Trophoblast cell (in vitro differentiated cells and primary cell): ENCODE results near the gene ASMT.
A peak's percentile ranks its signal among the peaks of the same experiment; 100 is the strongest.

Experiments
- DNase-seq, 2 donors: peaks; one replicate each; pipeline ENCODE4 v3.0.0-alpha.2; 2016
- H2AFZ ChIP-seq: 2 replicates; pipeline ENCODE4 v1.6.1; 2013; ENCODE audit warnings: low read length, moderate library complexity, mild to moderate bottlenecking; ENCODE audit not compliant: insufficient read depth, poor library complexity
- H2AK5ac ChIP-seq: 2 replicates; pipeline ENCODE4 v1.6.1; 2013; ENCODE audit warnings: mild to moderate bottlenecking, low read length
- H2BK120ac ChIP-seq: 2 replicates; pipeline ENCODE4 v1.6.1; 2013; ENCODE audit warnings: low read length, mild to moderate bottlenecking, moderate library complexity; ENCODE audit not compliant: insufficient read depth, poor library complexity
- H2BK12ac ChIP-seq: 2 replicates; pipeline ENCODE4 v1.6.1; 2013; ENCODE audit warnings: mild to moderate bottlenecking, low read length, moderate library complexity
- H2BK5ac ChIP-seq: 2 replicates; pipeline ENCODE4 v1.6.1; 2013; ENCODE audit warnings: low read length, low read depth, moderate library complexity, mild to moderate bottlenecking; ENCODE audit not compliant: poor library complexity
- H3K14ac ChIP-seq: 2 replicates; pipeline ENCODE4 v1.6.1; 2013; ENCODE audit warnings: mild to moderate bottlenecking, low read length
- H3K18ac ChIP-seq: 2 replicates; pipeline ENCODE4 v1.6.1; 2013; ENCODE audit warnings: mild to moderate bottlenecking, low read length
- H3K23ac ChIP-seq: 2 replicates; pipeline ENCODE4 v1.6.1; 2013; ENCODE audit warnings: low read length
- H3K27ac ChIP-seq: 2 replicates; pipeline ENCODE4 v1.5.1; 2013; ENCODE audit warnings: low read depth, mild to moderate bottlenecking, inconsistent platforms, low read length, moderate library complexity
- H3K27me3 ChIP-seq: 2 replicates; pipeline ENCODE4 v1.6.1; 2013; ENCODE audit warnings: inconsistent platforms, mild to moderate bottlenecking, low read length, moderate library complexity; ENCODE audit not compliant: insufficient read depth
- H3K36me3 ChIP-seq, 2 experiments: 1 replicate in 1 of 2; 2 replicates in 1 of 2; pipeline ENCODE4 v1.6.1; 2013; ENCODE audit warnings: low read length in 2 of 2, mild to moderate bottlenecking in 2 of 2, moderate library complexity in 1 of 2; ENCODE audit not compliant: insufficient read depth in 2 of 2, control insufficient read depth in 1 of 2
- H3K4ac ChIP-seq: 2 replicates; pipeline ENCODE4 v1.6.1; 2013; ENCODE audit warnings: low read depth, mild to moderate bottlenecking, low read length, moderate library complexity
- H3K4me1 ChIP-seq, 2 experiments: 1 replicate in 1 of 2; 2 replicates in 1 of 2; pipeline ENCODE4 v1.6.1; 2013; ENCODE audit warnings: low read length in 2 of 2, mild to moderate bottlenecking in 2 of 2, moderate library complexity in 1 of 2; ENCODE audit not compliant: insufficient read depth in 2 of 2, control insufficient read depth in 1 of 2
- H3K4me2 ChIP-seq: 2 replicates; pipeline ENCODE4 v1.6.1; 2013; ENCODE audit warnings: inconsistent platforms, mild to moderate bottlenecking, low read length, moderate library complexity
- H3K4me3 ChIP-seq: 2 replicates; pipeline ENCODE4 v1.5.1; 2013; ENCODE audit warnings: mild to moderate bottlenecking, low read depth, low read length, inconsistent platforms
- H3K79me1 ChIP-seq: one replicate; pipeline ENCODE4 v1.6.1; 2013; ENCODE audit warnings: low read length
- H3K79me2 ChIP-seq: 2 replicates; pipeline ENCODE4 v1.6.1; 2013; ENCODE audit warnings: low read length, mild to moderate bottlenecking; ENCODE audit not compliant: control insufficient read depth, insufficient read depth, poor library complexity
- H3K9ac ChIP-seq: 2 replicates; pipeline ENCODE4 v1.6.1; 2013; ENCODE audit warnings: mild to moderate bottlenecking, low read length
- H3K9me3 ChIP-seq: 2 replicates; pipeline ENCODE4 v1.6.1; 2013; ENCODE audit warnings: low read depth, mild to moderate bottlenecking, control low read depth, inconsistent platforms, low read length; ENCODE audit not compliant: insufficient read depth
- H4K12ac ChIP-seq: 2 replicates; pipeline ENCODE4 v1.6.1; 2013; ENCODE audit warnings: low read depth, mild to moderate bottlenecking, low read length, moderate library complexity
- H4K8ac ChIP-seq: 2 replicates; pipeline ENCODE4 v1.6.1; 2013; ENCODE audit warnings: low read depth, mild to moderate bottlenecking, low read length, moderate library complexity
- H4K91ac ChIP-seq: one replicate; pipeline ENCODE4 v1.6.1; 2013; ENCODE audit warnings: low read depth, mild to moderate bottlenecking, low read length, moderate library complexity
- WGBS: extraction: QIAGEN DNeasy Blood & Tissue Kit; methylation state at CpG from one replicate; pipeline ENCODE4 v1.1.7; 2013; ENCODE audit warnings: missing lambda C conversion rate; ENCODE audit not compliant: insufficient read length, insufficient coverage; ENCODE audit errors: extremely low coverage; 5-methylcytosine and 5-hydroxymethylcytosine counted together

ASMT gene

DNA sequence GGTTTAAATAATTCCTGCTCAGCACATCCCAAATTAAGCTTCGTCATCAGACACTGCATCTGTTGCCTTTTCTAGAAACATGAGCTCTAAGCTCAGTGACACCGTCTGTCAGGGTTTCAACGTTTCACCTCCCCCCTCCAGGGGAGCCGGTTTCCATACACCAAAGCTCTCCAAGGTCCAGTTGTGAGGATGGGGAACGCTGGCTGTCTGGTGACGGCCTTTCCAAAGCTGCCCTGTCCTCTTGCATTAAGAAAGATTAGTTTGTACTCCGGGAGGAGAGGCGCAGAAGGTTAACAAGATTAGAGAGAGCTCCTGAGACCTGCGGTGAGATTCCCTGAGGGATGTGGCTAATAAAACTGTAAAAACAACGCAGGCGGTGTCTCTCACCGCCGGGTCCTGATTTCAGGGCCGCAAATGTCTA lies 43.2 kb downstream of the ASMT start:
- no peak overlapping the region for H4K8ac ChIP-seq
- H4K12ac ChIP-seq, result no peak overlapping the region
- no peak overlapping the region for H3K14ac ChIP-seq
- H3K23ac ChIP-seq, result no peak overlapping the region
- H3K4me3 ChIP-seq, result no peak overlapping the region
- no peak overlapping the region for H3K4me2 ChIP-seq
- no peak for DNase-seq
- H3K36me3 ChIP-seq, result no peaks in the 10 kb centered on the region
- H2AK5ac ChIP-seq, result no peak overlapping the region
- H2AFZ ChIP-seq, result no peak overlapping the region
- no peak overlapping the region for H4K91ac ChIP-seq
- no peak overlapping the region for H2BK120ac ChIP-seq
- H2BK5ac ChIP-seq, result no peak overlapping the region
- no peaks in the 10 kb centered on the region for H3K79me2 ChIP-seq
- no peak overlapping the region for H3K9ac ChIP-seq
- WGBS, result no CpG with 5 or more reads among the region's 14 CpGs
- H3K9me3 ChIP-seq, result peaks cover 4% of the 10 kb centered on the region
- H3K4ac ChIP-seq, result no peak overlapping the region
- no peak overlapping the region for H3K18ac ChIP-seq
- H3K4me1 ChIP-seq, result no peaks in the 10 kb centered on the region
- H3K79me1 ChIP-seq, result no peaks in the 10 kb centered on the region
- H3K27me3 ChIP-seq, result no peaks in the 10 kb centered on the region
- H2BK12ac ChIP-seq, result no peak overlapping the region
- no peak overlapping the region for H3K27ac ChIP-seq

GRCh38 chrX:1659664-1660461 lies 45.0 kb downstream of the ASMT start:
- no peak overlapping the region for H4K12ac ChIP-seq
- no peaks in the 10 kb centered on the region for H3K27me3 ChIP-seq
- H3K27ac ChIP-seq, result no peak overlapping the region
- H2BK120ac ChIP-seq, result no peak overlapping the region
- no peak overlapping the region for H3K4ac ChIP-seq
- H3K18ac ChIP-seq, result no peak overlapping the region
- no peak overlapping the region for H2BK12ac ChIP-seq
- no peaks in the 10 kb centered on the region for H3K79me2 ChIP-seq
- H3K4me1 ChIP-seq, result no peaks in the 10 kb centered on the region
- H2AK5ac ChIP-seq, result no peak overlapping the region
- H3K36me3 ChIP-seq, result no peaks in the 10 kb centered on the region
- H3K9me3 ChIP-seq, result peaks cover 4% of the 10 kb centered on the region
- H3K4me3 ChIP-seq, result peak overlapping the region; percentile 39
- no peak overlapping the region for H2AFZ ChIP-seq
- no peak overlapping the region for H4K91ac ChIP-seq
- H3K9ac ChIP-seq, result no peak overlapping the region
- H3K23ac ChIP-seq, result no peak overlapping the region
- H3K79me1 ChIP-seq, result no peaks in the 10 kb centered on the region
- H3K4me2 ChIP-seq, result no peak overlapping the region
- no CpG with 5 or more reads among the region's 34 CpGs for WGBS
- no peak overlapping the region for H2BK5ac ChIP-seq
- H3K14ac ChIP-seq, result no peak overlapping the region
- no peak for DNase-seq
- H4K8ac ChIP-seq, result no peak overlapping the region

GRCh38 chrX:1661048-1661921 lies 46.4 kb downstream of the ASMT start:
- Histone ChIP-seq H3K4me3 (no peak overlapping the region), H3K4me2 (no peak overlapping the region), H2AFZ (no peak overlapping the region)

GRCh38 chrX:1661922-1662221 lies 47.0 kb downstream of the ASMT start:
- Histone ChIP-seq H3K4ac (no peak overlapping the region), H3K4me2 (no peak overlapping the region), H3K14ac (no peak overlapping the region), H3K79me1 (no peaks in the 10 kb centered on the region), H3K18ac (no peak overlapping the region), H2BK5ac (no peak overlapping the region), H2AK5ac (no peak overlapping the region), H3K27ac (no peak overlapping the region), H3K79me2 (no peaks in the 10 kb centered on the region), H4K12ac (no peak overlapping the region), H3K23ac (no peak overlapping the region), H3K27me3 (no peaks in the 10 kb centered on the region), H3K9me3 (no peaks in the 10 kb centered on the region), H2BK12ac (no peak overlapping the region), H4K91ac (no peak overlapping the region), H4K8ac (no peak overlapping the region), H3K36me3 (no peaks in the 10 kb centered on the region), H3K4me1 (no peaks in the 10 kb centered on the region), H3K9ac (no peak overlapping the region), H2BK120ac (no peak overlapping the region), H2AFZ (no peak overlapping the region), H3K4me3 (no peak overlapping the region)
- DNase-seq, result no peak
- WGBS, result no CpG with 5 or more reads among the region's 15 CpGs

More at GRCh38 chrX:1661048-1661921, 46.4 kb downstream of the ASMT start:
- no peak overlapping the region for H2BK12ac ChIP-seq
- no peaks in the 10 kb centered on the region for H3K79me1 ChIP-seq
- H3K36me3 ChIP-seq, result no peaks in the 10 kb centered on the region
- DNase-seq, result peak; percentile 44 to 80
- no peak overlapping the region for H3K4ac ChIP-seq
- no peak overlapping the region for H3K14ac ChIP-seq
- no peak overlapping the region for H4K8ac ChIP-seq
- no peak overlapping the region for H3K27ac ChIP-seq
- H4K91ac ChIP-seq, result no peak overlapping the region
- no peak overlapping the region for H4K12ac ChIP-seq
- H3K79me2 ChIP-seq, result no peaks in the 10 kb centered on the region
- H3K4me1 ChIP-seq, result no peaks in the 10 kb centered on the region
- no peak overlapping the region for H2AK5ac ChIP-seq
- no peak overlapping the region for H2BK120ac ChIP-seq
- H3K9me3 ChIP-seq, result no peaks in the 10 kb centered on the region
- WGBS, result no CpG with 5 or more reads among the region's 16 CpGs
- H3K27me3 ChIP-seq, result no peaks in the 10 kb centered on the region
- H3K18ac ChIP-seq, result no peak overlapping the region
- no peak overlapping the region for H2BK5ac ChIP-seq
- H3K9ac ChIP-seq, result no peak overlapping the region
- no peak overlapping the region for H3K23ac ChIP-seq
